ENCODE results near the gene NUTM2D.
"Not testable (repeated sequence)": the region's sequence is repeated elsewhere in the genome, so short reads cannot be mapped to it uniquely, and the experiment has no call there.

The NUTM2D gene

GRCh38 chr10:87340411-87340810 is 17.1 kb upstream of the NUTM2D start:
- H3K4me1 ChIP-seq (ENCODE audit: control insufficient read depth, insufficient read depth, low read length); H3K27ac ChIP-seq (ENCODE audit: low read depth, low read length); H3K27me3 ChIP-seq (ENCODE audit: control insufficient read depth, insufficient read depth, low read length); H3K9me3 ChIP-seq (ENCODE audit: control insufficient read depth, insufficient read depth, low read length); H3K9ac ChIP-seq (ENCODE audit: low read depth, low read length); H3K4me3 ChIP-seq (ENCODE audit: low read depth, low read length); H3K36me3 ChIP-seq (ENCODE audit: control insufficient read depth, insufficient read depth, low read length): not testable (repeated sequence)

DNA sequence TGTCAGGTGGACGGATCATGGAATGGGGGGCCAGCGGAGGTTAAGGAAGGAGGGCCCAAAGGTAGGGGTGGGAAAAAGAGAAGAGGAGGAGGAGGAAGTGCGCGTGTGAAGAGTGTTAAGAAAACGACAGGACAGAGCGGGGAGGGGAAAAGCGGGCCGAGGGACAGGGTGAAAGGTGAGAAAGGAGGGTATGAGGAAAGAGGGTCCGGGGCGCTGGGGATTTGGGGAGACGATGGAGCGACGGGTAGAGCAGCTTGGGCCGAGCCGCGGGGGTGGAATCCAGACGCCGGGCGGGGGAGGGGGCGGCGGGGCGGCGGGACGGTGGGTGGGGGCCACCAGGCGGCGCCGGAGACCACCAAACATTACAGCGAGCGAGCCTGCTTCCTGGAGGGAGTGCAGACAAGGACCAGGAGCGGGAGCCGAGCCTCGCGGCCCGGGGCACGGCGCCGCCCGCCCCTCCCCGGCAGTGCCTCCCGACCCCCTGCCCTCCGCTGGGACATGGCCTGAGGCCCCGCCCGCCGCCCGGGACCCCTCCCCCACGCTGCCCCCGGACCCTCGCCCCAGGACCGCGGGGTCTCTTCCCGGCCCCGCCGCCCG is 15.9 kb upstream of the NUTM2D start:
- not testable (repeated sequence) for H3K36me3 ChIP-seq (ENCODE audit: control insufficient read depth, insufficient read depth, low read length); H3K9me3 ChIP-seq (ENCODE audit: control insufficient read depth, insufficient read depth, low read length); H3K4me1 ChIP-seq (ENCODE audit: control insufficient read depth, insufficient read depth, low read length); H3K9ac ChIP-seq (ENCODE audit: low read depth, low read length); H3K27me3 ChIP-seq (ENCODE audit: control insufficient read depth, insufficient read depth, low read length)
- Histone ChIP-seq H3K4me3 (ENCODE audit: low read depth, low read length) (peak overlapping the region; percentile 69; the same call in 1 of the 2 replicates), H3K27ac (ENCODE audit: low read depth, low read length) (peak overlapping the region; percentile 95)

DNA sequence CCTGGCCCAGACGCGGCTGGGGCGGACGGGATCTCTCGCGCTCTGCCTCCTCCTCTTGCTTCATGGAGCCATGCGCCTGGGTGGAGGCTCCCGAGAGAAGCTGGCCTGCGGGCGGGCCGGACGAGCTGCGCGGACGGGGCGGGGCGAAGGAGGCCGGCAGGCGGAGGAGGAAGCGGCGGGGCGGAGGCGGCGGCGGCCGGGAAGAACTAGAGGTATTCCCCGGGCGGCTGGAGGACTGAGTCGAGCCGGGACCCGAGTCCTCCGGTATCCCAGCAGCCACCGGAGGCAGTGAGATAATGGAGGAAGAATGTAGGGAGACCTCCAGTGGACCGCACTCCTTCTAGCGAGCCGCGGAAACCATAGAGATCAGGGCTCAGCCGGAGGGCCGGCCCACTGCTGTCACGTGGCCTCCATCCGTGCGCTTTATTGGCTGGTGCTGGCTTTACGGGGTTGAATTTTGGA is 15.3 kb upstream of the NUTM2D start:
- peak overlapping the region; percentile 95 for H3K27ac ChIP-seq (ENCODE audit: low read depth, low read length)
- H3K9ac ChIP-seq (ENCODE audit: low read depth, low read length) = peak overlapping the region; percentile 68; the same call in 1 of the 2 replicates
- peak overlapping the region; percentile 69 for H3K4me3 ChIP-seq (ENCODE audit: low read depth, low read length)
- not testable (repeated sequence) for H3K4me1 ChIP-seq (ENCODE audit: control insufficient read depth, insufficient read depth, low read length); H3K36me3 ChIP-seq (ENCODE audit: control insufficient read depth, insufficient read depth, low read length); H3K27me3 ChIP-seq (ENCODE audit: control insufficient read depth, insufficient read depth, low read length); H3K9me3 ChIP-seq (ENCODE audit: control insufficient read depth, insufficient read depth, low read length)

GRCh38 chr10:87342711-87343258 is 14.8 kb upstream of the NUTM2D start:
- H3K27me3 ChIP-seq (ENCODE audit: control insufficient read depth, insufficient read depth, low read length); H3K9me3 ChIP-seq (ENCODE audit: control insufficient read depth, insufficient read depth, low read length); H3K36me3 ChIP-seq (ENCODE audit: control insufficient read depth, insufficient read depth, low read length); H3K4me1 ChIP-seq (ENCODE audit: control insufficient read depth, insufficient read depth, low read length): not testable (repeated sequence)
- H3K27ac ChIP-seq (ENCODE audit: low read depth, low read length) = peak overlapping the region; percentile 95
- H3K9ac ChIP-seq (ENCODE audit: low read depth, low read length) = peak overlapping the region; percentile 68; the same call in 1 of the 2 replicates
- H3K4me3 ChIP-seq (ENCODE audit: low read depth, low read length) = peak overlapping the region; percentile 69

- not testable (repeated sequence) for H3K36me3 ChIP-seq (ENCODE audit: control insufficient read depth, insufficient read depth, low read length); H3K9ac ChIP-seq (ENCODE audit: low read depth, low read length); H3K9me3 ChIP-seq (ENCODE audit: control insufficient read depth, insufficient read depth, low read length); H3K27ac ChIP-seq (ENCODE audit: low read depth, low read length); H3K4me3 ChIP-seq (ENCODE audit: low read depth, low read length); H3K4me1 ChIP-seq (ENCODE audit: control insufficient read depth, insufficient read depth, low read length); H3K27me3 ChIP-seq (ENCODE audit: control insufficient read depth, insufficient read depth, low read length)
Measured at GRCh38 chr10:87345743-87346142, 11.8 kb upstream of the NUTM2D start.

DNA sequence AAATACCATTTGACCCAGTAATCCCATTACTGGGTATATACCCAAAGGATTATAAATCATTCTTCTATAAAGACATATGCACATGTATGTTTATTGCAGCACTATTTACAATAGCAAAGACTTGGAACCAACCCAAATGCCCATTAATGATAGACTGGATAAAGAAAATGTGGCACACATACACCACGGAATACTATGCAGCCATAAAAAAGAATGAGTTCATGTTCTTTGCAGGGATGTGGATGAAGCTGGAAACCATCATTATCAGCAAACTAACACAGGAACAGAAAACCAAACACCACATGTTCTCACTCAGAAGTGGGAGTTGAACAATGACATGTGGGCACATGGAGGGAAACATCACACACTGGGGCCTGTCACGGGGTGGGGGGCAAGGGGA is 7.4 kb upstream of the NUTM2D start:
- not testable (repeated sequence) for H3K4me3 ChIP-seq (ENCODE audit: low read depth, low read length); H3K27ac ChIP-seq (ENCODE audit: low read depth, low read length); H3K9me3 ChIP-seq (ENCODE audit: control insufficient read depth, insufficient read depth, low read length); H3K36me3 ChIP-seq (ENCODE audit: control insufficient read depth, insufficient read depth, low read length); H3K27me3 ChIP-seq (ENCODE audit: control insufficient read depth, insufficient read depth, low read length); H3K9ac ChIP-seq (ENCODE audit: low read depth, low read length); H3K4me1 ChIP-seq (ENCODE audit: control insufficient read depth, insufficient read depth, low read length)

GRCh38 chr10:87352825-87353224 is 4.7 kb upstream of the NUTM2D start:
- not testable (repeated sequence) for H3K9me3 ChIP-seq (ENCODE audit: control insufficient read depth, insufficient read depth, low read length); H3K36me3 ChIP-seq (ENCODE audit: control insufficient read depth, insufficient read depth, low read length); H3K27me3 ChIP-seq (ENCODE audit: control insufficient read depth, insufficient read depth, low read length); H3K9ac ChIP-seq (ENCODE audit: low read depth, low read length); H3K27ac ChIP-seq (ENCODE audit: low read depth, low read length); H3K4me1 ChIP-seq (ENCODE audit: control insufficient read depth, insufficient read depth, low read length); H3K4me3 ChIP-seq (ENCODE audit: low read depth, low read length)

DNA sequence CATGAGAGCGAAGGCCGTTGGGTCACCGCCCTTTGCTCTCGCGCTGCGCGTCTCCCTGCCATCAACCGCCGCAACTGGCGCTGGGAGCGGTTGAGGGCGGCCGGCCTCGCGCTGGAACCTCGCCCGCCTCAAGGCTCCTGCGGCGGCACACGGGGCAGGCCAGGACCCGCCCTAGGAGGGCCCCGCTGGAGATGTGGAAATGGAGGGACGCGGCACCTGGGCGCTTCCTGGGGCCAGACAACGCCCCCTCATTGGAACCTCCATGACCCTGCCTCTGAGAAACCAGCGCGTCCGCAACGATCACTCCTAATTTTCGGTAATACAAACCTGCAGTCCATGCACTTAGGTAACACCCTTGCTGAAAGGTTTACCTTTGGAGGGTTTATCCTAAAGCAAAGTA is 2.4 kb upstream of the NUTM2D start:
- not testable (repeated sequence) for H3K4me3 ChIP-seq (ENCODE audit: low read depth, low read length); H3K9ac ChIP-seq (ENCODE audit: low read depth, low read length); H3K36me3 ChIP-seq (ENCODE audit: control insufficient read depth, insufficient read depth, low read length); H3K9me3 ChIP-seq (ENCODE audit: control insufficient read depth, insufficient read depth, low read length); H3K27ac ChIP-seq (ENCODE audit: low read depth, low read length); H3K4me1 ChIP-seq (ENCODE audit: control insufficient read depth, insufficient read depth, low read length); H3K27me3 ChIP-seq (ENCODE audit: control insufficient read depth, insufficient read depth, low read length)

GRCh38 chr10:87358159-87358558 is 615 bp downstream of the NUTM2D start:
- H3K4me1 ChIP-seq (ENCODE audit: control insufficient read depth, insufficient read depth, low read length); H3K36me3 ChIP-seq (ENCODE audit: control insufficient read depth, insufficient read depth, low read length); H3K4me3 ChIP-seq (ENCODE audit: low read depth, low read length); H3K9me3 ChIP-seq (ENCODE audit: control insufficient read depth, insufficient read depth, low read length); H3K27me3 ChIP-seq (ENCODE audit: control insufficient read depth, insufficient read depth, low read length); H3K9ac ChIP-seq (ENCODE audit: low read depth, low read length); H3K27ac ChIP-seq (ENCODE audit: low read depth, low read length): not testable (repeated sequence)

- H3K4me3 ChIP-seq (ENCODE audit: low read depth, low read length); H3K36me3 ChIP-seq (ENCODE audit: control insufficient read depth, insufficient read depth, low read length); H3K27ac ChIP-seq (ENCODE audit: low read depth, low read length); H3K27me3 ChIP-seq (ENCODE audit: control insufficient read depth, insufficient read depth, low read length); H3K4me1 ChIP-seq (ENCODE audit: control insufficient read depth, insufficient read depth, low read length); H3K9ac ChIP-seq (ENCODE audit: low read depth, low read length); H3K9me3 ChIP-seq (ENCODE audit: control insufficient read depth, insufficient read depth, low read length): not testable (repeated sequence)
Measured at GRCh38 chr10:87369514-87370112, 12.1 kb downstream of the NUTM2D start.

GRCh38 chr10:87374091-87374490 is 16.5 kb downstream of the NUTM2D start:
- not testable (repeated sequence) for H3K4me3 ChIP-seq (ENCODE audit: low read depth, low read length); H3K9ac ChIP-seq (ENCODE audit: low read depth, low read length); H3K36me3 ChIP-seq (ENCODE audit: control insufficient read depth, insufficient read depth, low read length); H3K9me3 ChIP-seq (ENCODE audit: control insufficient read depth, insufficient read depth, low read length); H3K27me3 ChIP-seq (ENCODE audit: control insufficient read depth, insufficient read depth, low read length); H3K4me1 ChIP-seq (ENCODE audit: control insufficient read depth, insufficient read depth, low read length); H3K27ac ChIP-seq (ENCODE audit: low read depth, low read length)

Data from HUES48 (cell line).